Measurements from ENCODE around the gene DIS3L2. TPM values are rescaled to one million over a fixed set of nuclear protein-coding genes. Genes with fewer than 3 reads are reported as not detected.

DIS3L2 gene
- total RNA-seq, 1 donor, result 24.9 TPM

- H3K4me3 ChIP-seq (ENCODE audit: low read depth, low read length), result no peak overlapping the region
- TF ChIP-seq CTCF (IDR thresholded peaks at IDR 0.05; ENCODE audit: insufficient read depth, low read length), result no peak
- DNase-seq (ENCODE audit: low read depth), result no peak
These were observed 287.6 kb downstream of the DIS3L2 start for GRCh38 chr2:232249096-232249495.

GRCh38 chr2:232250246-232251175 lies 289.0 kb downstream of the DIS3L2 start:
- no peak for TF ChIP-seq CTCF (IDR thresholded peaks at IDR 0.05; ENCODE audit: insufficient read depth, low read length)
- no peak for DNase-seq (ENCODE audit: low read depth)
- H3K4me3 ChIP-seq (ENCODE audit: low read depth, low read length), result no peak overlapping the region

GRCh38 chr2:232255033-232255432 lies 293.5 kb downstream of the DIS3L2 start:
- no peak overlapping the region for H3K4me3 ChIP-seq (ENCODE audit: low read depth, low read length)
- no peak for TF ChIP-seq CTCF (IDR thresholded peaks at IDR 0.05; ENCODE audit: insufficient read depth, low read length)
- no peak for DNase-seq (ENCODE audit: low read depth)

- DNase-seq (ENCODE audit: low read depth), result peak; percentile 89
- TF ChIP-seq CTCF (IDR thresholded peaks at IDR 0.05; ENCODE audit: insufficient read depth, low read length), result no peak
- H3K4me3 ChIP-seq (ENCODE audit: low read depth, low read length), result no peak overlapping the region
These were observed 298.6 kb downstream of the DIS3L2 start for GRCh38 chr2:232260075-232260474.

- TF ChIP-seq CTCF (IDR thresholded peaks at IDR 0.05; ENCODE audit: insufficient read depth, low read length), result no peak
- no peak for DNase-seq (ENCODE audit: low read depth)
- H3K4me3 ChIP-seq (ENCODE audit: low read depth, low read length), result no peak overlapping the region
These were observed 300.3 kb downstream of the DIS3L2 start for GRCh38 chr2:232261776-232262175.

GRCh38 chr2:232263295-232263694 lies 301.8 kb downstream of the DIS3L2 start:
- no peak for DNase-seq (ENCODE audit: low read depth)
- H3K4me3 ChIP-seq (ENCODE audit: low read depth, low read length), result no peak overlapping the region
- TF ChIP-seq CTCF (IDR thresholded peaks at IDR 0.05; ENCODE audit: insufficient read depth, low read length), result no peak

All from fibroblast of the aortic adventitia (primary cell).